ENCODE results near the gene GUCD1. TPM values are rescaled to one million over a fixed set of nuclear protein-coding genes. Genes with fewer than 3 reads are reported as not detected.
A peak's percentile ranks its signal among the peaks of the same experiment; 100 is the strongest.

Gene GUCD1
- total and polyA plus RNA-seq, 2 of the 13 experiments (the other 11 are each of a cell fraction or from before 2014, with no cell fraction given), result 128 to 245 TPM

DNA sequence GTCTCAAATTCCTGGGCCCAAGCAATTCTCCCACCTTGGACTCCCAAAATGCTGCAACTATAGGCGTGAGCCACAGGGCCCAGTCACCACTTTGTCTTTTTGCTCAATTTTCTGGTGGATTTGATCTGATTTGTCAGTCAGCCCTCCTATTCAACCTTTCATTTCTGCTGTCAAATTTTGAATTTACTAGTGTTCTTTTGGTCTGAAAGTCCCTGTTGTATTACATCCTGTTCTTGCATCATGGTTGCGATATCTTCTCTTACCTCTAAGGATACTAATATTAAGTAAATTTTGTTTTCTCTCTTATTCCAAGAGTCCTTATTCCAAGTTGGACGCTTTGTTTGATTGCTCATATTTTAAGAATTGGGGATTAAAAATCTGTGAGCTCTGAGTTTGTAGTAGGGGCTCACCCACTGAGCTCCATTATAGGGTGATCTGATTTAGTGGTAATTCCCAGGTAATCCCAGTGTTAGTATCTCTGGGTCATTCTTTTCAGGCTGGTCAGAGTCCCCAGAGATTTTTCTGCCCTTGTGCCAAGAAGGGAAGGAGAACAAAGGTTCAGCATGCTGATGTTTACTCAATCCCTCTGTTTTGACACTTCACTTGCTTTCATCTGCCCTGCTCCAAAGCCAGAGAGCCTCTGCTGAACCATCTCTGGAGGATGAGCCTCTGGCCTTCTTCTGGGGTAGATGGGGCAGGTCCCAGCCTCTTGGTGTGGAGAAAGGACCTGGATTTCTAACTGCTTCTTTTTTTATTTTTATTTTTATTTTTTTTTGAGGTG is 49.8 kb downstream of the GUCD1 start (continued):
- TF ChIP-seq TGIF2 (CRISPR knock-in tag; IDR thresholded peaks at IDR 0.05) (0 out of 2 replicates have a peak, but pooled peaks have one; percentile 37), ZNF660 (CRISPR knock-in tag; IDR thresholded peaks at IDR 0.05; ENCODE audit: borderline replicate concordance, low read depth) (no peak), FOXA3 (CRISPR knock-in tag; IDR thresholded peaks at IDR 0.05) (peak; percentile 97), SP140L (CRISPR knock-in tag; IDR thresholded peaks at IDR 0.05; ENCODE audit: borderline replicate concordance) (no peak), MXD3 (CRISPR knock-in tag; IDR thresholded peaks at IDR 0.05) (no peak), GATA4 (IDR thresholded peaks at IDR 0.05; ENCODE audit: borderline replicate concordance, low read depth) (peak; percentile 64; the same call in 1 of the 2 replicates), KLF13 (CRISPR knock-in tag; IDR thresholded peaks at IDR 0.05) (no peak), THRA (CRISPR knock-in tag; IDR thresholded peaks at IDR 0.05; ENCODE audit: borderline replicate concordance) (peak; percentile 72; the same call in 1 of the 2 replicates), ZNF251 (CRISPR knock-in tag; IDR thresholded peaks at IDR 0.05) (no peak), ZNF572 (CRISPR knock-in tag; IDR thresholded peaks at IDR 0.05) (no peak), MLLT10 (CRISPR knock-in tag; IDR thresholded peaks at IDR 0.05) (no peak), AKAP8 (CRISPR knock-in tag; IDR thresholded peaks at IDR 0.05) (peak; percentile 25; the same call in 1 of the 2 replicates), ELF1 (CRISPR knock-in tag; IDR thresholded peaks at IDR 0.05) (no peak), REXO4 (CRISPR knock-in tag; IDR thresholded peaks at IDR 0.05; ENCODE audit: borderline replicate concordance) (no peak), ZNF839 (CRISPR knock-in tag; IDR thresholded peaks at IDR 0.05; ENCODE audit: borderline replicate concordance) (no peak), ATF4 (CRISPR knock-in tag; IDR thresholded peaks at IDR 0.05) (no peak), NR1H2 (CRISPR knock-in tag; IDR thresholded peaks at IDR 0.05; ENCODE audit: borderline replicate concordance, low read depth) (no peak)
- TF ChIP-seq, protein P1, sequence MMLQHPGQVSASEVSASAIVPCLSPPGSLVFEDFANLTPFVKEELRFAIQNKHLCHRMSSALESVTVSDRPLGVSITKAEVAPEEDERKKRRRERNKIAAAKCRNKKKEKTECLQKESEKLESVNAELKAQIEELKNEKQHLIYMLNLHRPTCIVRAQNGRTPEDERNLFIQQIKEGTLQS (CRISPR knock-in tag; IDR thresholded peaks at IDR 0.05), result no peak
- TF ChIP-seq, protein P2, sequence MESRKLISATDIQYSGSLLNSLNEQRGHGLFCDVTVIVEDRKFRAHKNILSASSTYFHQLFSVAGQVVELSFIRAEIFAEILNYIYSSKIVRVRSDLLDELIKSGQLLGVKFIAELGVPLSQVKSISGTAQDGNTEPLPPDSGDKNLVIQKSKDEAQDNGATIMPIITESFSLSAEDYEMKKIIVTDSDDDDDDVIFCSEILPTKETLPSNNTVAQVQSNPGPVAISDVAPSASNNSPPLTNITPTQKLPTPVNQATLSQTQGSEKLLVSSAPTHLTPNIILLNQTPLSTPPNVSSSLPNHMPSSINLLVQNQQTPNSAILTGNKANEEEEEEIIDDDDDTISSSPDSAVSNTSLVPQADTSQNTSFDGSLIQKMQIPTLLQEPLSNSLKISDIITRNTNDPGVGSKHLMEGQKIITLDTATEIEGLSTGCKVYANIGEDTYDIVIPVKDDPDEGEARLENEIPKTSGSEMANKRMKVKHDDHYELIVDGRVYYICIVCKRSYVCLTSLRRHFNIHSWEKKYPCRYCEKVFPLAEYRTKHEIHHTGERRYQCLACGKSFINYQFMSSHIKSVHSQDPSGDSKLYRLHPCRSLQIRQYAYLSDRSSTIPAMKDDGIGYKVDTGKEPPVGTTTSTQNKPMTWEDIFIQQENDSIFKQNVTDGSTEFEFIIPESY (CRISPR knock-in tag; IDR thresholded peaks at IDR 0.05), result no peak
- TF ChIP-seq, protein P3, sequence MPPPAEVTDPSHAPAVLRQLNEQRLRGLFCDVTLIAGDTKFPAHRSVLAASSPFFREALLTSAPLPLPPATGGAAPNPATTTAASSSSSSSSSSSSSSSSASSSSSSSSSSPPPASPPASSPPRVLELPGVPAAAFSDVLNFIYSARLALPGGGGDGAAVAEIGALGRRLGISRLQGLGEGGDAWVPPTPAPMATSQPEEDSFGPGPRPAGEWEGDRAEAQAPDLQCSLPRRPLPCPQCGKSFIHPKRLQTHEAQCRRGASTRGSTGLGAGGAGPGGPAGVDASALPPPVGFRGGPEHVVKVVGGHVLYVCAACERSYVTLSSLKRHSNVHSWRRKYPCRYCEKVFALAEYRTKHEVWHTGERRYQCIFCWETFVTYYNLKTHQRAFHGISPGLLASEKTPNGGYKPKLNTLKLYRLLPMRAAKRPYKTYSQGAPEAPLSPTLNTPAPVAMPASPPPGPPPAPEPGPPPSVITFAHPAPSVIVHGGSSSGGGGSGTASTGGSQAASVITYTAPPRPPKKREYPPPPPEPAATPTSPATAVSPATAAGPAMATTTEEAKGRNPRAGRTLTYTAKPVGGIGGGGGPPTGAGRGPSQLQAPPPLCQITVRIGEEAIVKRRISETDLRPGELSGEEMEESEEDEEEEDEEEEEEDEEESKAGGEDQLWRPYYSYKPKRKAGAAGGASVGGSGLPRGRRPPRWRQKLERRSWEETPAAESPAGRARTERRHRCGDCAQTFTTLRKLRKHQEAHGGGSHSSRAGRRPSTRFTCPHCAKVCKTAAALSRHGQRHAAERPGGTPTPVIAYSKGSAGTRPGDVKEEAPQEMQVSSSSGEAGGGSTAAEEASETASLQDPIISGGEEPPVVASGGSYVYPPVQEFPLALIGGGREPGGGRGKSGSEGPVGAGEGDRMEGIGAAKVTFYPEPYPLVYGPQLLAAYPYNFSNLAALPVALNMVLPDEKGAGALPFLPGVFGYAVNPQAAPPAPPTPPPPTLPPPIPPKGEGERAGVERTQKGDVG (CRISPR knock-in tag; IDR thresholded peaks at IDR 0.05; ENCODE audit: borderline replicate concordance), result no peak
